Endodermal cell (in vitro differentiated cells): Measurements from ENCODE around the gene FNDC5. TPM values are rescaled to one million over a fixed set of nuclear protein-coding genes. Genes with fewer than 3 reads are reported as not detected.

ENCODE experiments used
- DNase-seq: peaks from one replicate; pipeline ENCODE4 v3.0.0-alpha.2; 2017
- H3K27ac ChIP-seq: 2 replicates; pipeline ENCODE4 v1.5.1; 2013; ENCODE audit warnings: mild to moderate bottlenecking, low read depth, low read length, moderate library complexity
- H3K27me3 ChIP-seq: 2 replicates; pipeline ENCODE4 v1.6.1; 2013; ENCODE audit warnings: mild to moderate bottlenecking, low read length, moderate library complexity; ENCODE audit not compliant: insufficient read depth, control insufficient read depth, poor library complexity, severe bottlenecking
- H3K36me3 ChIP-seq: 2 replicates; pipeline ENCODE4 v1.7.0; 2013; ENCODE audit warnings: mild to moderate bottlenecking, low read length, moderate library complexity; ENCODE audit not compliant: control insufficient read depth, insufficient read depth
- H3K4me1 ChIP-seq: one replicate; pipeline ENCODE4 v1.7.0; 2013; ENCODE audit warnings: low read length; ENCODE audit not compliant: control insufficient read depth, insufficient read depth
- H3K4me3 ChIP-seq: 2 replicates; pipeline ENCODE4 v1.5.1; 2013; ENCODE audit warnings: mild to moderate bottlenecking, low read length, moderate library complexity
- H3K9ac ChIP-seq: 2 replicates; pipeline ENCODE4 v1.6.1; 2013; ENCODE audit warnings: mild to moderate bottlenecking, low read length, moderate library complexity; ENCODE audit not compliant: poor library complexity, severe bottlenecking; ENCODE audit errors: extremely low read depth
- H3K9me3 ChIP-seq: 2 replicates; pipeline ENCODE4 v1.6.1; 2013; ENCODE audit warnings: mild to moderate bottlenecking, low read length, moderate library complexity; ENCODE audit not compliant: control insufficient read depth
- H3K27ac Mint-ChIP-seq: 2 replicates; pipeline ENCODE4 v1.8.0; 2020; ENCODE audit warnings: mixed read lengths
- H3K27me3 Mint-ChIP-seq: 2 replicates; pipeline ENCODE4 v1.8.0; 2021; ENCODE audit warnings: mild to moderate bottlenecking, mixed read lengths; ENCODE audit not compliant: insufficient read depth
- H3K36me3 Mint-ChIP-seq: 2 replicates; pipeline ENCODE4 v1.8.0; 2020; ENCODE audit warnings: low read depth, mixed read lengths
- H3K4me1 Mint-ChIP-seq: 2 replicates; pipeline ENCODE4 v1.8.0; 2020; ENCODE audit warnings: mixed read lengths
- H3K4me3 Mint-ChIP-seq: 2 replicates; pipeline ENCODE4 v1.8.0; 2020; ENCODE audit warnings: mild to moderate bottlenecking, moderate library complexity, mixed read lengths
- H3K9me3 Mint-ChIP-seq: 2 replicates; pipeline ENCODE4 v1.8.0; 2020; ENCODE audit warnings: mild to moderate bottlenecking, mixed read lengths
- CTCF ChIP-seq: fragments of 200-600 bp; sonication (generic); conservative IDR thresholded peaks from 2 replicates; pipeline ENCODE4 v1.5.0; 2021; ENCODE audit warnings: antibody characterized with exemption, mild to moderate bottlenecking
- WGBS, 2 experiments: methylation state at CpG; one replicate each; pipeline versions ENCODE4 v1.1.5 to v1.1.7; 2013; ENCODE audit warnings: missing lambda C conversion rate in 2 of 2, mixed read lengths in 1 of 2; ENCODE audit not compliant: insufficient coverage in 1 of 2, insufficient read length in 1 of 2; 5-methylcytosine and 5-hydroxymethylcytosine counted together
- total RNA-seq, 2 donors: library from RNA; stranded (reverse); fragmentation: NEBNext Ultra II Directional in 1 of 2; extraction: Animal tissue kit (Norgen Biotek cat#: 25700) in 1 of 2; gene quantifications; 2 replicates in 1 of 2; 3 replicates in 1 of 2; pipeline ENCODE4 v1.2.1, GENCODE V29; 2021

Gene FNDC5
- total RNA-seq, 2 donors from 2014 or later: 6.0 to 7.2 TPM

GRCh38 chr1:32876341-32877210 lies 5.9 kb upstream of the FNDC5 start:
- H3K9ac ChIP-seq: no peak overlapping the region
- peaks cover 6% of the 10 kb centered on the region for H3K27me3 ChIP-seq
- no peaks in the 10 kb centered on the region for H3K36me3 ChIP-seq
- no peaks in the 10 kb centered on the region for H3K4me1 ChIP-seq
- Mint-ChIP-seq H3K27me3 (peaks cover 41% of the 10 kb centered on the region), H3K4me1 (peaks cover 7% of the 10 kb centered on the region), H3K4me3 (no peak overlapping the region), H3K36me3 (no peaks in the 10 kb centered on the region), H3K9me3 (no peaks in the 10 kb centered on the region), H3K27ac (no peak overlapping the region)
- no peaks in the 10 kb centered on the region for H3K9me3 ChIP-seq
- no peak overlapping the region for H3K4me3 ChIP-seq
- TF ChIP-seq CTCF: peak; percentile 90
- no peak overlapping the region for H3K27ac ChIP-seq
- peak; percentile 87 for DNase-seq
- WGBS, 2 experiments: 71 to 76% methylated on average over 6 to 16 of the region's 16 CpGs

- H3K36me3 ChIP-seq: no peaks in the 10 kb centered on the region
- no peak for DNase-seq
- no peaks in the 10 kb centered on the region for H3K9me3 ChIP-seq
- no peak overlapping the region for H3K27ac Mint-ChIP-seq
- TF ChIP-seq CTCF: no peak
- H3K4me1 ChIP-seq: peaks cover 6% of the 10 kb centered on the region
- peaks cover 15% of the 10 kb centered on the region for H3K4me1 Mint-ChIP-seq
- H3K4me3 Mint-ChIP-seq: no peak overlapping the region
- no peaks in the 10 kb centered on the region for H3K9me3 Mint-ChIP-seq
- H3K9ac ChIP-seq: no peak overlapping the region
- H3K27me3 Mint-ChIP-seq: peaks cover 43% of the 10 kb centered on the region
- H3K27me3 ChIP-seq: peaks cover 17% of the 10 kb centered on the region
- H3K4me3 ChIP-seq: no peak overlapping the region
- H3K36me3 Mint-ChIP-seq: no peaks in the 10 kb centered on the region
- H3K27ac ChIP-seq: no peak overlapping the region
- WGBS, 2 experiments: 79 to 84% methylated on average over 5 of the region's 5 CpGs
These were observed 4.4 kb upstream of the FNDC5 start for GRCh38 chr1:32874860-32875752.

- Mint-ChIP-seq H3K27me3 (peaks cover 59% of the 10 kb centered on the region), H3K9me3 (no peaks in the 10 kb centered on the region), H3K4me1 (peaks cover 21% of the 10 kb centered on the region), H3K27ac (no peak overlapping the region), H3K36me3 (no peaks in the 10 kb centered on the region), H3K4me3 (no peak overlapping the region)
- Histone ChIP-seq H3K27ac (no peak overlapping the region), H3K36me3 (no peaks in the 10 kb centered on the region), H3K4me3 (no peak overlapping the region), H3K4me1 (peaks cover 6% of the 10 kb centered on the region), H3K9me3 (no peaks in the 10 kb centered on the region), H3K27me3 (peaks cover 30% of the 10 kb centered on the region), H3K9ac (no peak overlapping the region)
- no peak for TF ChIP-seq CTCF
- DNase-seq: no peak
- 87 to 89% methylated on average over 5 of the region's 5 CpGs for WGBS, 2 experiments
These were observed 2.8 kb upstream of the FNDC5 start for GRCh38 chr1:32873484-32873883.
